Esophagus squamous epithelium (tissue), 5 donors: Measurements from ENCODE around the gene PNPLA2. TPM values are rescaled to one million over a fixed set of nuclear protein-coding genes. Genes with fewer than 3 reads are reported as not detected.

ENCODE experiments used
- DNase-seq: peaks from one replicate; lab custom pipeline; 2025; lab: John Stamatoyannopoulos, UW
- H3K27ac ChIP-seq, 4 donors: fragments of 200-600 bp; sonication (generic); one replicate each; pipeline ENCODE4 v1.5.1; 2016 to 2019; ENCODE audit warnings: mild to moderate bottlenecking in 1 of 4
- H3K27me3 ChIP-seq, 4 donors: fragments of 200-600 bp; sonication (generic); 1 replicate in 3 of 4; 2 replicates in 1 of 4; pipeline versions ENCODE4 v1.5.1 to v1.6.0; 2017 to 2021; ENCODE audit warnings: antibody characterized with exemption in 1 of 4
- H3K36me3 ChIP-seq, 3 donors: fragments of 200-600 bp; sonication (generic); one replicate each; pipeline ENCODE4 v1.5.1; 2016 to 2019
- H3K4me1 ChIP-seq, 3 donors: fragments of 200-600 bp; sonication (generic); one replicate each; pipeline ENCODE4 v1.5.1; 2017 to 2019
- H3K4me3 ChIP-seq, 4 donors: fragments of 200-600 bp; sonication (generic); 1 replicate in 3 of 4; 2 replicates in 1 of 4; pipeline ENCODE4 v1.5.1; 2016 to 2019; ENCODE audit warnings: mild to moderate bottlenecking in 2 of 4, moderate library complexity in 1 of 4
- H3K9me3 ChIP-seq, 3 donors: fragments of 200-600 bp; sonication (generic); one replicate each; pipeline ENCODE4 v1.5.1; 2016 to 2019
- CTCF ChIP-seq, 6 experiments: fragments of 450-650 bp in 4 of 6; fragments of 200-600 bp in 2 of 6; sonication (generic) in 2 of 6; IDR thresholded peaks; one replicate each; pipeline ENCODE4 v1.5.1; 2016 to 2019; ENCODE audit warnings: antibody characterized with exemption in 6 of 6, mild to moderate bottlenecking in 4 of 6, moderate library complexity in 4 of 6
- POLR2A ChIP-seq, 4 donors: fragments of 450-650 bp; IDR thresholded peaks; one replicate each; pipeline ENCODE4 v1.6.1; 2017; ENCODE audit warnings: antibody characterized with exemption in 4 of 4, mild to moderate bottlenecking in 4 of 4, moderate library complexity in 3 of 4
- WGBS, 2 donors: methylation state at CpG; one replicate each; pipeline ENCODE4 v1.1.5; 2018; 5-methylcytosine and 5-hydroxymethylcytosine counted together
- intact Hi-C: fragments of 100-400 bp; cut with DNase I; formaldehyde crosslinking; loops from one replicate; pipeline ENCODE4 v1.15.0; 2022
- total RNA-seq, 4 donors: library from RNA; depleted of rRNA; stranded (reverse); fragments of >200 nt; gene quantifications; one replicate each; pipeline ENCODE4 v1.1.0, GENCODE V29; 2016
- donor health status: DM: yes; HTN: yes; CAD: no.

The PNPLA2 gene
- total RNA-seq, 4 donors from 2014 or later = 14.2 to 42.7 (median 26.0) TPM

- Histone ChIP-seq H3K27ac (peak within 1 kb of the TSS; percentile 88 to 98 (median 94)), H3K4me1 (peaks cover 43 to 92% (median 63%) of the 10 kb centered on the region in 3 donors), H3K9me3 (no peaks in the 10 kb centered on the region), H3K4me3 (peak within 1 kb of the TSS; percentile 67 to 97 (median 87)), H3K27me3 (peaks cover 0 to 6% (median 0%) of the 10 kb centered on the region in 4 donors), H3K36me3 (peaks cover 19 to 33% (median 19%) of the 10 kb centered on the region in 3 donors)
- WGBS, 2 donors = no CpG with 5 or more reads among the region's 87 CpGs
- DNase-seq = peak; percentile 49
- intact Hi-C loops = no loop called here
- TF ChIP-seq POLR2A (IDR thresholded peaks at IDR 0.05) = peak in 2 of 4 donors; percentile 81 to 90
- TF ChIP-seq CTCF (IDR thresholded peaks at IDR 0.05) = peak in 1 of 6 experiments; percentile 53
Observed at GRCh38 chr11:842370-843002, 23.8 kb downstream of the PNPLA2 start, which contains the start of the genes POLR2L and TSPAN4. TSS of gene POLR2L (minus strand) at chr11:842529. CDS start at chr11:842508, 21 bp downstream. TSS of gene TSPAN4 (plus strand) at chr11:842852. CDS start at chr11:850305, 7,453 bp downstream.

- no peak for TF ChIP-seq CTCF (IDR thresholded peaks at IDR 0.05)
- intact Hi-C loops = no loop called here
- WGBS, 2 donors = 0% methylated on average over 6 of the region's 53 CpGs; no CpG with 5 or more reads in 1 of the 2 donors
- peaks cover 0 to 13% (median 0%) of the 10 kb centered on the region in 4 donors for H3K27me3 ChIP-seq
- H3K4me1 ChIP-seq = peaks cover 45 to 92% (median 67%) of the 10 kb centered on the region in 3 donors
- no peak for DNase-seq
- no peaks in the 10 kb centered on the region for H3K9me3 ChIP-seq
- peak overlapping the region; percentile 67 to 97 (median 87) for H3K4me3 ChIP-seq
- H3K36me3 ChIP-seq = peaks cover 13 to 25% (median 18%) of the 10 kb centered on the region in 3 donors
- peak overlapping the region; percentile 88 to 98 (median 94) for H3K27ac ChIP-seq
Observed at GRCh38 chr11:843086-843734, 24.5 kb downstream of the PNPLA2 start.

GRCh38 chr11:843818-844692 is 25.3 kb downstream of the PNPLA2 start:
- intact Hi-C loops = no loop called here
- H3K27me3 ChIP-seq = peaks cover 0 to 21% (median 2%) of the 10 kb centered on the region in 4 donors
- peak in 2 of 4 donors; percentile 50 to 58 for TF ChIP-seq POLR2A (IDR thresholded peaks at IDR 0.05)
- TF ChIP-seq CTCF (IDR thresholded peaks at IDR 0.05) = no peak
- peak overlapping the region; percentile 88 to 98 (median 94) for H3K27ac ChIP-seq
- no peaks in the 10 kb centered on the region for H3K9me3 ChIP-seq
- peaks cover 48 to 92% (median 72%) of the 10 kb centered on the region in 3 donors for H3K4me1 ChIP-seq
- H3K36me3 ChIP-seq = peaks cover 10 to 17% (median 12%) of the 10 kb centered on the region in 3 donors
- DNase-seq = no peak
- peak overlapping the region; percentile 67 to 97 (median 87) for H3K4me3 ChIP-seq
- 0 to 8% methylated on average over 1 to 6 of the region's 25 CpGs for WGBS, 2 donors

- 59% methylated on average over 11 of the region's 31 CpGs; no CpG with 5 or more reads in 1 of the 2 donors for WGBS, 2 donors
- TF ChIP-seq POLR2A (IDR thresholded peaks at IDR 0.05) (no peak), CTCF (IDR thresholded peaks at IDR 0.05) (no peak)
- intact Hi-C loops = loop anchor here (5.0 kb wide), 1 partner anchor 207 kb away; no protein-coding TSS in a partner anchor
Observed at GRCh38 chr11:844693-845644, 26.3 kb downstream of the PNPLA2 start.

More at GRCh38 chr11:844693-845644, 26.3 kb downstream of the PNPLA2 start:
- no peak for DNase-seq
- Histone ChIP-seq H3K9me3 (no peaks in the 10 kb centered on the region), H3K36me3 (peaks cover 3 to 8% (median 3%) of the 10 kb centered on the region in 3 donors), H3K27ac (peak overlapping the region; percentile 88 to 98 (median 94)), H3K4me3 (peak overlapping the region; percentile 67 to 97 (median 87)), H3K27me3 (peaks cover 0 to 30% (median 3%) of the 10 kb centered on the region in 4 donors), H3K4me1 (peaks cover 51 to 91% (median 72%) of the 10 kb centered on the region in 3 donors)
